ENCODE results near the gene C10orf120.

DNA sequence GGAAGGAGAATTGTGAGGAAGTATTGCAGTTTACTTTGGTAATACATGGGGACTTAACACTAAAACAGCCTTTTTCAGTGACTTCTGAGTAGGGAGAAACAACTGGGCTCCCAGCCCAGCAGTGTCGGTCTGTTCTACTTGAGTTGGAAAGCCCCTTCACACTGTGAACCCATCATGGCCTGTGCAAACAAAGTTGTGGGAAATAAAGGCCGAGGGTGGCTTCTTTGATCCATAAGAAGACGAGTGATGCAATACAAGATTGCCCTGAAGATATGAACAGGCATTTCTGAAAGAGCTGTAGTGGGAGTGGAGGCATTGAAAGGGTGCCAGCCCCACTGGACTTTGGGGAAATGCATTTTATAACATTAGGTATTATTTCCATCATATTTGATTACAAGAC is 28.3 kb downstream of the C10orf120 start:
- TF ChIP-seq EZH2 (IDR thresholded peaks at IDR 0.05; ENCODE audit: insufficient read depth, poor library complexity, severe bottlenecking) (no peak), EZH2phosphoT487 (IDR thresholded peaks at IDR 0.05; ENCODE audit: insufficient read depth, low read depth) (no peak)
